Sigmoid colon (tissue), 4 donors: Measurements from ENCODE around the gene OR2B3.

Experiments
- CTCF ChIP-seq, 4 experiments: fragments of 450-650 bp in 3 of 4; fragments of 200-600 bp in 1 of 4; IDR thresholded peaks; one replicate each; pipeline ENCODE4 v1.5.1; 2016 to 2019; ENCODE audit warnings: antibody characterized with exemption in 4 of 4, mild to moderate bottlenecking in 3 of 4, moderate library complexity in 2 of 4
- EP300 ChIP-seq, 4 donors: sonication (generic); formaldehyde crosslinking; IDR thresholded peaks; one replicate each; pipeline ENCODE4 v1.6.1; 2017; ENCODE audit warnings: antibody characterized with exemption in 4 of 4
- POLR2A ChIP-seq, 2 donors: fragments of 450-650 bp; IDR thresholded peaks; one replicate each; pipeline ENCODE4 v1.6.1; 2016; ENCODE audit warnings: antibody characterized with exemption in 2 of 2, mild to moderate bottlenecking in 2 of 2, moderate library complexity in 2 of 2
- POLR2AphosphoS5 ChIP-seq, 4 donors: sonication (generic); formaldehyde crosslinking; IDR thresholded peaks; one replicate each; pipeline ENCODE4 v1.6.1; 2017; ENCODE audit warnings: antibody characterized with exemption in 4 of 4

- TF ChIP-seq CTCF (IDR thresholded peaks at IDR 0.05) (no peak), POLR2AphosphoS5 (IDR thresholded peaks at IDR 0.05) (no peak), POLR2A (IDR thresholded peaks at IDR 0.05) (no peak), EP300 (IDR thresholded peaks at IDR 0.05) (no peak)
Observed at GRCh38 chr6:29097803-29098202, 10.7 kb upstream of the OR2B3 start.
